Stimulated activated CD8-positive, alpha-beta memory T cell treated with anti-CD3 and anti-CD28 coated beads, Interleukin-2, amount 100 ng/mL, for 48 hours (primary cell): ENCODE results near the gene UXS1.

Source experiments
- DNase-seq, 2 donors: peaks; one replicate each; pipeline ENCODE4 v3.0.0-alpha.2; 2020; ENCODE audit warnings: low read depth in 2 of 2

UXS1 gene

DNA sequence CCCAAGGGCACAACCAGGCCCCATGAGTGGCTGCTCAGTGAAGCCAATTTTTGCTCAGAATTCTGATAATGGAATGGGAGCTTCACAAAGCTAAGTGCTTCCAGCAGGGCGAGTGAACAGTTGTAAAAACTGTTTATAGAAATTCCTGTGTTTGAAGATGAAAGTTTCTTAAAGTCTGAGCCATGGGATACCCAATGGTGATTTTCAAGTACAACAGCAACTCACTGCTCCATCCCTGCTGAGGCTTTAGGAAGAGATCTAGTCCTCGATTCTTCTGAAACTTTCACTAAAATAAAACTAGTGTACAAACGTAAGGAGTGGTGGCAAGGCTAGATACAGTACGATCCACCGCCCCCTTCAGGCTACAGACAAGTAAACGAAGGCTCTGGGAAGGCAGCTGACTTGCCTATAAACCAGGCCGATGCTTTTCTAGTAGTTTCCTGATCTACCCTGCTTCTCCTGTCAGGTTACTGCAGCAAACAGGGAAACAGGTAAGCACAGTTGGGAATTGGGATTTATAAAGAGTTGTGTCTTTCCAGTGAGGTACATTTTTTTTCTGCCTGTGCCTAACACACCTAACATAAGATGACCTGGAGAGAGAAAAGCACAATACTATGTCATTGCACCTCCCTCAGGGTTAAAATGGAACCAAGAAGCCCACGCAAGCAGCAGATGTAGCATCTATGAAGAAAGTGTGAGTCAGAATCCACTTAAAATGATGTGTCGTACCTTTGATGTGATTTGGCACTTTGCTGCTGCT lies 108.7 kb downstream of the UXS1 start:
- DNase-seq: no peak

DNA sequence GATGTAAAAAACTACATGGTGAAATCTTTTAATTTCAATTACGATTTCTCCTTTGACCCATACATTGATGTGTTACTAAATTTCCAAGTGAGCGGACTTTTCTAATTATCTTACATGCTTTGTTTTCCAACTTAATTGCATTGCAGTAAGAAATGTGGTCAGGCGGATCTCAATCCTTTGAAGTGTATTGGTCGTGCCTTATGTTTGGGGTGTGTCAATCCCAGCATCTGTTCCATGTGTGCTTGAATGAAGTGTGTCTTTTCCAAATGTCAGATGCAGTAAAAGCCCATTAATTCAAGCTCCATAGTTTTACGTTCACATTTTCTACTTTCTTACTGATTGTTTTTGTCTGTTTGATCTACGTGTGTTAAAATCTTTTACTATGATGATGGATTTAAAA lies 113.1 kb downstream of the UXS1 start:
- DNase-seq: no peak

DNA sequence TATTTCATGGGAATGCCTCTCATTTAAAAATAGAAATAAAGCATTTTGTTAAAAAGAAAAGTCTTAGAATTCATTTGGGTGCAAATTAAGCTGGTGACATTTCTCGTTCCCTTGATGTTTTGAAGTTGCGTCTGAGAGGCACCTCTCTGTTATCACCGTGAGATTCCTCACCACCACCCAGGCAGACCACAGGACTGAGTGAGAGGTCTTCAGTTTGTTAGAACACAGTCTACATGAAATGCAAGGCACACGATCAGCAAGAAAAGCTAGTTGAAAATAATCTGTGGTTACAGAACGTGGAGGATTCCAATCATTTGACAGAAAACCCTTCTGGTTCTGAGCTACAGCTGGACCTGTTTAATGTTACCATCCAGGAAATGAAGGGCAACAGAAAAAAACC lies 116.0 kb downstream of the UXS1 start:
- no peak for DNase-seq

GRCh38 chr2:106076941-106077340 lies 117.2 kb downstream of the UXS1 start:
- DNase-seq: no peak

GRCh38 chr2:106075048-106075447 lies 119.1 kb downstream of the UXS1 start:
- DNase-seq: no peak

DNA sequence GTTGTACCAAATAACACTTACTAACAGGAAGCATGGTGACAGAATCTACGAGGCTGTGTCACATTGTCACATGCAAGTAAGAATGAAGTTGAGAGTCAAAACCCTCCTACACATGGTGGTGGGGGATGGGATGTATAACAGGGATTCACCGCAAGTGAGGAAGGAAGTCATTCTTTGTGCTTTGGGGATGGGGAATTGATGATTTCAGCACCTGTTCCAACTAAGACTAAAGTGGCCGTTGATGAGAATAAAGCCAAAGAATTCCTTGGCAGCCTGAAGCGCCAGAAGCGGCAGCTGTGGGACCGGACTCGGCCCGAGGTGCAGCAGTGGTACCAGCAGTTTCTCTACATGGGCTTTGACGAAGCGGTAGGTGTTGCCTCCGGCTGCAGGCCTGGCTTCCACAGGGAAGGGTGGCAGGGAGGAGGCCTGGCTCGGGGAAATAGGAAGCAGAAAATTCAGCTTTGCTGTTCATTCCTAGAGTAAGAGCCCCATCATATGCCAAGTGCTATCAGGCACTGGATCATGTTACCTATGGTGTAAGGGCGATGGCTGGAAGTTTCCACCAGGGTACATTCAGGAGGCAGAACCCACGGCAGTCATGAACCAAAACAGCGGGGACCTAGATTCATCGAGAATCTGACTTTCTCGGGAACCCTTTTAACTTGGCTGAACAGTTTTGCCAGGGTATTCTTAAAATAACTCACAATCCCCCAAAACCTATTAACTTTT lies 120.3 kb downstream of the UXS1 start:
- DNase-seq: no peak

DNA sequence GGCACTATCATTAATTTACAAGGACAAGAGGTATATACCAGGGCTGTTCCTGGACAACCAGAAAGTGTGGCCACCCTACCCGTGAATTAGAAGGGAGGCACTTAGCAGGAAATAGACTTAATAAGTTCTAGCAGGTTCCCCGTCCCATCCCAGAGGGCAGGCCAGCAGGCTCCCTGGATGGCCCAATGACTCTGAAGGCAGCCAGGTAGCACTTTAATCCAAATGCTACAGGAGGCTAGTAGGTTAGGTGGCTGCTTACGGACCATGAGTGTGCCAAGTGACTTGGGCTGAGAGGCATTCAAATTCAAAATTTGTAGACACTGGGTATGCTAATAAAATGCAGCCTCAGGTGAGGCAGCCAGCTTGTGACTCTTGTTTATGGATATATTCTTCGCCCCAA lies 123.9 kb downstream of the UXS1 start:
- no peak for DNase-seq

GRCh38 chr2:106068451-106068850 lies 125.7 kb downstream of the UXS1 start:
- no peak for DNase-seq

GRCh38 chr2:106065983-106066820 lies 127.9 kb downstream of the UXS1 start:
- no peak for DNase-seq

DNA sequence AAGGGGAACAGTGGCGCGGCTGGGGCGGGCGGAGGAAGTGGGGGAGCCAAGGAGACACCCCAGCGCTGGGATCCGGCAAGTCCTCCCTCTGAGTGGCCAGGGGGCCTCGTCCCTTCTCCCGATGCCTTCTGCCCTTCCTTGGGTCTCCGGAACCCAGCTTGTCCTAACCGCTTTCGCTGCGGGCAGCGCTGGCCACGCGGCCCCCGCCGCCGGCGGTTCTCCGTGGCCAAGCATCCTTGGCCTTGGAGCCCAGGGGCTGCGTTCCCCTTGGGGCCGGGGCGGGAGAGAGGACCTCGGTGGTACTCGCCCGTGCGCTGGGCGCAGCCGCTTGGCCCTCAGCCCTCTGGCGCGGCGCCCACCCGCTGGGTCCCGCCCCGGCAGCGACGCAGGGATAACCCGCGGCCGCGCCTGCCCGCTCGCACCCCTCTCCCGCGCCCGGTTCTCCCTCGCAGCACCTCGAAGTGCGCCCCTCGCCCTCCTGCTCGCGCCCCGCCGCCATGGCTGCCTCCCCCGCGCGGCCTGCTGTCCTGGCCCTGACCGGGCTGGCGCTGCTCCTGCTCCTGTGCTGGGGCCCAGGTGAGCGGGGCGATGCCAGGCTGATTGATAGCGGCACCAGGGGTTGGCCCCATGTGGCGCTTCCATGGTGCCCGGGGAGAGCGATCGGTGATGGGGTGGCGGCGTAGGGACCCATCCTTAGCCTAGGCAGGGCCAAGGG lies 128.7 kb downstream of the UXS1 start:
- DNase-seq: no peak

DNA sequence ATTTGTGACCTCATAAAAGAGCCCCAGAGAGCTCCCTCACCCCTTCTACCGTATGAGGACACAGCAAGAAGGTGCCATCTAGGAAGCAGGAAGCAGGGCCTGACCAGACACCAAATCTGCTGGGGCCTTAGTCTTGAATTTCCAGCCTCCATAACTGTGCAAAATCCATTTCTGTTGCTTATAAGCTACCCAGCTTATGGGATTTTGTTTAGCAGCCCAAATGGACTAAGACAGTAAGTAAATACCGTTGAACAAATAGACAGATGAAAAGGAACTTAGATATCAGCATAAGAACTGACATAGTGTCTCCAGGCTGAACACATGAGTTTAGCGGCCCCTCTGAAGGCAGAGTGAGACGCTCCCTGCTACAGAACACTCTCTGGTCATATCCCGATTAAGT lies 130.9 kb downstream of the UXS1 start:
- no peak for DNase-seq

DNA sequence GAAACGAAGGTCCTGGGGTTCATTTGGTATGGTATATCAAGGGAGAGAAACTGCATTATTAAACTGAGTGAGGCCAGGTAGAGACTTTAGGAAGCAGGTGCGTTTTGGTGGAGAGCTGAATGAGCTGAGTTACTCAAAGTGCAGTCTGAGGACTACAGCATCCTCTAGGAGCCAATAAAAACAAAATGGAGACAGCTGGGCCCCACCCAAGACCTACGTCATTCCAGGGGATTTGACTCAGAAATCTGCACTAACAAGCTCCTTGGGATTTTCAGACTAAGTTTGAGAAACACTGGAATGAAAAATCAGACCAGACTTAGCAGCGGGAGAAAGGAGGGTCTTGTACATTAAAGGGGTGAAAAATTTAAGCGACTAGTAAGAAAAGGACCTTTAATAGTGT lies 131.5 kb downstream of the UXS1 start:
- DNase-seq: no peak

DNA sequence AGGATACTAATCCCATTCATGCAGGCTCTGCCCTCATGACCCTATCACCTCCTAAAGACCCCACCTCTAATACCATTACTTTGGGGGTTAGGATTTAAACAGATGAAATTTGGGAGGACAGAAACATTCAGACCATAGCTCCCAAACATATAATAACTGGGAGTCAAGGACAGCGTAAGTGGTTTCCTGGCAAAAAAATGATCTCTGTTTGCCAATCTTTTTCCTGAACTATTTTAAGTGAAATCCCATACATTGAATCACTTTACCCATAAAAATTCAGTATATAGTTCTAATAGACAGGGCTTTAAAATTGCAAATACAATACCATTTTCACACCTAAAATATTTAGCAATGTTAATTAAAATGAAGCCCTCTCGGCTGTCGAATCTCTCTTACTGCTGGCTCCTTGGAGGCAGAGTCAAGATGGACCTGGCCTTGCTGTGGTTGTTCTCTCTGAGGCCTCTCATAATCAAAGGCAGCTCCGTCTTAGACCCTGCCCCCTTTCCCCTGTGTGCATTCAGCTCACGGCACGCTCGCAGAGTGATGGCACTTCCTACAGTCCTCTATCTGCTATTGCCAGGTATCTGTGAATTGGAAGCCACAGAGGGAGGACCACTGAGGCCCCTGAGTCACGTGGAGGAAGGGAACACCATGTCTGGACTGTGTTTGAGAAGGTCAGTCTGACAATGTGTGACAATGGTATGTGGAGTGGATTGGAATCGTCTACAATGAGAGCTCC lies 132.3 kb downstream of the UXS1 start:
- no peak for DNase-seq

DNA sequence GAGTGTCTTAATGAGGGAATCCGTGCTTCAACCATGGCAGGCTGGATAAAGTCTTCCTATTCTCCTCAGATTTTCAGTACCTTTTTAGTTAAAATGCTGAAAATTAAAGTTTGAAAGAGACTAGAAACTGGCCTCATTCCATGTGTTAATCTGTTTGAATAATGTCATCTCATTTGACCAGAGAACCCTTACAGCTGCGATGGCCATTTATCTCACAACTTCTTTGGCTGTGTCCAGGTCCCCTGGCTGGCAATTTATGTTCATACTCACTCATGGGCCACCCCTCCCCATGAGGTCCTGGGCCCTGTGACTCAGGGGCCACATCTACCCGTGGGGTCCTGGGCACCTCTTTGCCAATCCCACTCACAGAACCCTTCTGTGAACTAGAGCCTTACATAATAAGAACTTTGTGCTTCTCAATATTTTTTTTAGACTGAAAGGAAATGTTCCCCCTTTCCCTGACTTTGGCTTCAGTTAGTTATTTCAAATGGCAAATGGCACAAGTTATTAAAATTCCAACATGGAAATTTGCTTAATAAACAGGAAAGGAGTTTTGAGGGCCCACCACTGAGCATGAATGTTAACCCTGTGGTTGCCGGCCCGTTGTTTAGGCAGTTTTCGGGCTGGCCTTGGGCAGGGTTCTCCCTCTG lies 134.6 kb downstream of the UXS1 start:
- DNase-seq: no peak

- no peak for DNase-seq
These were observed 135.5 kb downstream of the UXS1 start for GRCh38 chr2:106058469-106059137.

- DNase-seq: peak in 1 of 2 donors; percentile 19
These were observed 136.9 kb downstream of the UXS1 start for GRCh38 chr2:106057206-106057605.

- no peak for DNase-seq
These were observed 139.0 kb downstream of the UXS1 start for GRCh38 chr2:106054880-106055655.

- DNase-seq: no peak
These were observed 139.8 kb downstream of the UXS1 start for GRCh38 chr2:106054321-106054720.

DNA sequence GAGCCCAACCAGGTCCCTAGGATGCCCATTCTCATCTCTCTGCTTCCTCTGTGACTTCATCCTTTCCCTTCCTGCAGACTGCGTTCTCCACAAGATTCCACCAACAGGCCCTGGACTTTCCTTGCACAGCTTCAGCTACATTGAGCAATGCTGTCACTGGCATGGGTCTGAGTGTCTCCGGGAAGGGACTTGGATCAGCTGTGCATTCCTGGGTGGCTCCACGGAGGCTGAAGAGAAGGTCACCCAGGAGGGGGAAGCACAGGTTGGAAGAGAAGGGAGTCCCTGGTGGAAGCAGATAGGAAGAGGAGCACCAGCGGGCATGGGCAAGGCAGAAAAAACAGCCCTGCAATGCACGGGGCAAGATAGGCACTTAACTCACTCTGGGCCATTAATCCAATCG lies 140.5 kb downstream of the UXS1 start:
- DNase-seq: no peak
